GM18502 (cell line): ENCODE results near the gene TDG.

ENCODE experiments used
- ATAC-seq: cut with Tn5 transposase; IDR thresholded peaks from one replicate; pipeline ENCODE4 v1.9.1; 2021; ENCODE audit warnings: mild to moderate bottlenecking; ENCODE audit not compliant: unreplicated experiment, poor library complexity

TDG gene

GRCh38 chr12:103965590-103966504, at the start of gene TDG:
TDG (plus strand) TSS chr12:103965872; CDS start chr12:103966038, 166 bp downstream.
- ATAC-seq: peak; percentile 94

DNA sequence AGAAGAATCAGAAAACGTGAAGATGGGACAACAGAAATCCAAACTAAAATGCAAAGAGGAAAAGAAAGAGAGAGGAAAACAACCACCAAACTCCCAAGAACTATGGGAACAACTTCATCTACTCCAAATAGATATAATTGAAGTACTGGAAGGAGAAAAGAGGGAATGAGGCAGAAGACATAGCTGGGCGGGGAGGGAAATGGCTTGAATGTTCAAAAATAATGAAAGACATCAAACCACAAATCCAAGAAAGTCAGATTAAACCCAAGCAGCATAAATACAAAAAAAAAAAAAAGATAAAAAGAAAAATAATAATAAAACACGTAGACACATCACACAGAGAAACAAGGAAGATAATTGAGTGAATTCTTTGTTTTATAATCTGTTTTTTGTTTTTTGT, 47.8 kb upstream of the TDG start:
- ATAC-seq: no peak

DNA sequence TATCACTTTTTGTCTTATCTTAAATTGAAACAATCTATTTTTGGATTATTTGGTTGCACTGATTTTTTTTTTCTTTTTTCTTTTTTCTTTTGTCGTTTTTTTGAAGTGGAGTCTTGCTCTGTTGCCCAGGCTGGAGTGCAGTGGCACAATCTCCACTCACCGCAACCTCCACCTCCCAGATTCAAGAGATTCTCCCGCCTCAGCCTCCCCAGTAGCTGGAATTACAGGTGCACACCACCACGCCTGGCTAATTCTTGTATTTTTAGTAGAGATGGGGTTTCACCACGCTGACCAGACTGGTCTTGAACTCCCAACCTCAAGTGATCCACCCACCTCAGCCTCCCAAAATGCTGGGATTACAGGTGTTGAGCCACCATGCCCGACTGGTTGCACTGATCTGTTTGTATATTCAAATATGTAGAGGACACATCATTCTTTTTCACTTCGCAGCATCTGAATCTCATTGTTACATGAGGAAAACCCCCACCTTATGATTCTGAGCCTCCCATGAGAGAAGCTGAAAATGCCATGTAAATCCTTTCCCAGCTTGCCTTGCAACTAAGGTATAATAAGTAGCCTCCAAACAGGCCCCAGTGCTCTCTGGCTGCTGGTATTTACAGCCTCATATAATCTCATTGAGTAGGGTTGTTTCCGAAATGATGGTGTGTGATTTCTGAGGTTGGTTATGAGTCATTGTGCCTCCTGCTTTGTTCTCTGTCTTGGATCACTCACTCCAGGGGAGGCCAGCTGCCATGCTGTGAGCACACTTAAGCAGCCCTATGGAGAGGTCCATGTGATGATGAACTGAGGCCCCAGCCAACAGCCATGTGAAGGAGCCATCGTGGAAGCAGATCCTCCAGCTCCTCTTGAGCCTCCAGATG, 40.7 kb upstream of the TDG start:
- ATAC-seq: peak; percentile 51

DNA sequence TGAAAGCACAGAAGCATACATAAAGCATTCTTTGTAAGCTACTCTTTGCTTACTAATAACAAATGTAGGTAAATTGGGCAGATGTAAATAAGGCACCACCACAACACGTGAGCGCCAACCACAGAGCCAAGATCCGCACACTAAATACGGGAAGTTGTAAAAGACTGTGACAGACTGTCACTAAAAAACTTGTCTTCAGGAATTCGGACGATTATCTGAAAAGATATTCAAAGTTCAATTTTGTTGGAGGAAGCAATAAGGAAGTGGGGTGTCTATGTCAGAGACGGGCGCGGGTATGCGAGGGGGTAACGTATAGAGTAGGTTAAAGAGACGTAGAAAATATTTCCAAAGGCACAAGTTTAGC, 37.0 kb upstream of the TDG start:
- peak; percentile 20 for ATAC-seq

DNA sequence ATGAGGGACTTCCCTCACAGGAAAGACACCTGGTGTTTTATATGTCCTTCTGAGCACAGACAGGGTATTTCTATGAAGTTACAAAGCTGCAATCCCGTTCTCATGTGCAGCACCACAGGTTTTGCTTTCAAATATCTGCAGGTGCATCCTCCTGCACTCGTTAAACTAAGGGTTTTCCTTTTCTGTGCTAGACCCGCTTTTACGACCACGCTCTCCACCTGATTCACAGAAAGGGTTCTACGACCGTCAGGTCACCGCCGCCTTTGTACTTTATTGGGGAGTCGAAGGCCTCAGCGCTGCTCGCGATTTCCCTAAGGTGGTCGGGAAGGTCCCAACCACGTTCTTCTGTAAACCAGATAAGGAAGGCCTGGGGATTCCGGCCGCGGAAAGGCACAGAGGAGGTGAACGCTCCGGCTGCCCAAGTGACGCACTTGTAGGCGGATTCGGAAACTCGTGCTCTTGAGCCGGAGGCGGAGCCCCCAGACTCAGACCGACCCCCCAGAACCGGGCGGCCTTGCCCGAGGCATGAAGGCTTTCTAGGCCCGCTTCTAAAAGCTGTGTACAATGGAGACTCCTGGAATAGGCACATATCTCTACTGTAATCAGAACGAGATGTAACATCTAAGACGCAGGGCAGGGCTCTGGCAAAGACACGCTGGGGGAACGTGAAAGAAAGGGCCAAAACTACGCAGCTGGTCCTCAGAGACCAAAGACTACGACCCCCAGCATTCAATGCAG, 36.5 kb upstream of the TDG start:
- ATAC-seq: peak; percentile 17

- no peak for ATAC-seq
Measured at GRCh38 chr12:103929784-103930033, 36.0 kb upstream of the TDG start.

GRCh38 chr12:103930034-103930786, 35.5 kb upstream of the TDG start, which contains the start of gene HSP90B1:
HSP90B1 (plus strand) TSS chr12:103930410; CDS start chr12:103930516, 106 bp downstream.
- peak; percentile 63 for ATAC-seq

DNA sequence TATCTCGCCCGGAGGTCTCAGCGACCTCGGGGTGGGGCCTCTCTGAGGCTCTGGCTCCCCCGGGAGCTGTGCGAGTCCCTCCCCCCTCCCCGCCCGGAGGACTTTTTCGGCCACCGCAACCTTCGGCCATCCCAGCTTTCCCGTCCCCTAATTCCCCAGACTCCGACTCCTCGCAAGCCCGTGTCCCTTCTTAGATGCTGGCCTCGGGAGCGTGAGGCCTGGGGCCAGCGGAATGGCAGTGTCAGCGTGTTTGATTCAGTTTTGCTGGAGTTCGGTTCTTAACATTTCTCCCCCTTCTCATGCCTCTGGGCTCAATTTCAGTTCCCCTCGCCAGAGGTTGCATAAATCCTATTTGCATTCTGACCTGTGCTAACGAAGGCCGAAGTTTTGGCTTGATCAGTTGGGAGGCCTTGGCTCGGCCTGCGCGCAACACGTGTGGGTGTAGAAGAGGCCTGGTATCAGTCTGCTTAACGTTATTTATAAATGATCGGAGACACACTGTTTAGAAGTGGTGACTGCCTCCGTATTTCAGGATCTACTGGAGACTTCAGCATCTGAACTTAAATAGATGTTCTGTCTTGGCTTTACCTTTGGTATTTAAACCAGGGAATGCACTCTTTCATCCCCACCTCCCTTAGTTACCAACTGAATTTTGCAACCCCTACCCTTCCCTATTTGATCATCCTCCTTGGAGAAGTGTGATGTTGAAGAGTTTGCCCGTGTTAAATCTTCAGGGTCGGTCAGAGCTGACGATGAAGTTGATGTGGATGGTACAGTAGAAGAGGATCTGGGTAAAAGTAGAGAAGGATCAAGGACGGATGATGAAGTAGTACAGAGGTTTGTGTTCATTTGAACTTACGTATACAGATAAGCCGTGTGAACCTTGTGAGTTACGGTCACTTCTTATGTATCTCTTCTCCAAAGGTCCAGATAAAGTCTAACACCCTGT, 34.6 kb upstream of the TDG start:
- ATAC-seq: no peak

DNA sequence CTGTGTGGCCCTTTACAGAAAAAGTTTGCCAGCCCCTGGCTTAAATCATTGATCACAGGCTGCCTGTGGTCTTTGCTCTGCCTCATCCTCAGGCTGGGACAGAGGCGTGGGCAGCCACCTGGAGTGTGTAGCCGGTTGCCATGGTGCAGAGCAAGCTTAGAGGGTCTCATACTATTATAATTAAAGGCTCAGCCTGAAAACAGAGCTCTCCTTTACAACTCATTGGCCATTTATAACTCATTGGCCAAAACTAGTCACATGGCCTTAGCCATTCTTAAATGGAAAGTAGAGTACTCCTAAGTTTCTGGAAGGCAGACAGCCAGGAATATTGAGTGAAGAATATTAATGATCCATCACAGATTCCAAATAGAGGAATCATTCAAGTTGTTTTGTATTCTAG, 32.4 kb upstream of the TDG start:
- ATAC-seq: no peak

GRCh38 chr12:103936679-103937078, 29.0 kb upstream of the TDG start:
- no peak for ATAC-seq

DNA sequence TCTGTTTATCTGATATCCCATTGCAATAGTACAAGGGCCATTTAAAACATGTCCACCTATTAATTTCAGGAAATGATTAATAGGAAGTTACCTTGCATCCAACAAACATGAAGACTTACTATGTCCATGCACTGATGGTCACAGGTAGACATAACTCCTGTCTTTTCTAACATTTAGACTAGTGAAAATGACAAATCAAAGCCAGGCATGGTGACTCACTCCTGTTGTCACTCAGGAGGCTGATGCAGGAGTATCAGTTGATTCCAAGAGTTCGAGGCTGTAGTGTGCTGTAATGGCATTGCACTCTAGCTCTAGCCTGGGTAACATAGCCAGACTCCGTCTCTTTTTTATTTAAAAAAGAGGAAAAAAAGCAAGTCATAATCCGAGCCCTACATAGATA, 20.7 kb upstream of the TDG start:
- no peak for ATAC-seq

- ATAC-seq: no peak
Measured at GRCh38 chr12:103947871-103948555, 17.7 kb upstream of the TDG start.

DNA sequence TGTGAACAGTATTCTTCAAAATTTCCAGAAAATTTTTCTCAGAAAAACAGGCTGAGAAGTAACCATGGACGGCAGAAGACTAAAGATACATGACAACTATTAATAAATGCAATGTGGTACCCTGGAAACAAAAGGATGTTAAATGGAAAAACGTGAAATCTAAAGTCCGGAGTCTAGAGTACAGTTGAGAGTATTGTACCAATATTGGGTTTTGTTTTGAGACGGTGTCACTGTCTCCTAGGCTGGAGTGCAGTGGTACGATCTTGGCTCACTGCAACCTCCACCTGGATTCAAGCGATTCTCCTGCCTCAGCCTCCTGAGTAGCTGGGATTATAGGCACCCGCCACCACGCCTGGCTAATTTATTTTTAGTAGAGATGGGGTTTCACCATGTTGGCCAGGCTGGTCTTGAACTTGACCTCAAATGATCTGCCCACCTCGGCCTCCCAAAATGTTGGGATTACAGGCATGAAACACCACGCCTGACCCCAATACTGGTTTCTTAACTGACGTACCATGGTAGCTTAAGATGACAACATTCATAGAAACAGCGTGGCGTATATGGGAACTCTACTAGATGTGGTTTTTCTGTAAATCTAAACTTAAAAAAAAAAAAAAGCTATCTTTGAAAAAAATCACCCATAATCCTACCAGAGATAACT, 16.8 kb upstream of the TDG start:
- no peak for ATAC-seq

- no peak for ATAC-seq
Measured at GRCh38 chr12:103952497-103952896, 13.2 kb upstream of the TDG start.

DNA sequence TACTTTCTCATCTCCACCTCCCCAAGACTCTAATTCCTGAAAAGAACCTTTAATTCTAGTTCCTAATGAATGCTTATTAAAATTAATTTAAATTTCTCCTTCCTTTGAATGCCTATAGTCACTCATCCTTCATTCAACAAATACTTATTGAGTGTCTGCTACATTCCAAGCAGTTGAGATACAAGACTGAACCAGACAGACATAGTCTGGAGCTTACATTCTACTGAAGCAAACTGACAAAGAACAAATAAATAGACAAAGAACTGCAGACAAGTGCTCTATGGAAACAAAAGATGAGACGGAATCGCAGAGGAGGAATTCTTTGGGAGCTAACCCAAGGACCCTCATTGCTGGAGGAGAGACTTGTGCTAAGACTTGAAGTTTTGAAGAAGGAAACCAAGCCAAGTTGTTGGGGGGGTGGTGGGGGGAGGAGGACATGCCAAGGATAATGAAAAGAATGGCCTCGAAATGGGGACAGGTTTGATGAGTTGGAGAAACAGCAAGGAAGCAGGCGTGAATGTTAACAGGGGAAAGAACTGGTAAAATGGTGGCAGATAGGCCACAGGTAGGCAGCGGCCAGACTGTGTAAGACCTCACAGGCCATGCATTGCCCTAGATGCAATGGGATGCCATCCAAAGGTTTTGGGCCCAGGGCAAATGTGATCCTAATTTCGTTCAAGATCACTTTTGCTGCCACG, 9.7 kb upstream of the TDG start:
- ATAC-seq: no peak

DNA sequence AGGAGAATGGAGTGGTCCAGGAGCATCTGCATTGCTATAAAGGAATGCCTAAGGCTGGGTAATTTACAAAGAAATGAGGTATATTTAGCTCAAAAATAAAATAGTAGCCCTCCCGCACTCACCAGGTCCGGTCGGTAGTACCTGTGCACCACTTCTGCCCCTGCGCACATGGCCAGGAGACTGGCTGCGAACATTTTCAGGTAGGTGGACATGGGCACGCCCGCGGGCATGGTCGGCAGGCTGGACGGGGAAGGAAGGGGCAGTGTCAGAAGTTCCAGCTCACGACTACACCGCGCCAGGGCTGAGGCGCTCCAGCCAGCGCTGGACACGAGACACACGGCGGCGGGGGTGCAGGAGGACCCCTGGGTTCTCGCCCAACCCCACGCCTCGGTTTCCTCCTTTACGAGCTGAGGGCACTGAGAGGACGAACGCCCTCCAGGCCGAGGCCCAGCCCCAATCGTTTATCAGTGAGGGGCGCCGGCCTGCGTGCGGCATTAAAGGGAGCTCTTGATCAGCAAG, 9.1 kb upstream of the TDG start:
- peak; percentile 40 for ATAC-seq

DNA sequence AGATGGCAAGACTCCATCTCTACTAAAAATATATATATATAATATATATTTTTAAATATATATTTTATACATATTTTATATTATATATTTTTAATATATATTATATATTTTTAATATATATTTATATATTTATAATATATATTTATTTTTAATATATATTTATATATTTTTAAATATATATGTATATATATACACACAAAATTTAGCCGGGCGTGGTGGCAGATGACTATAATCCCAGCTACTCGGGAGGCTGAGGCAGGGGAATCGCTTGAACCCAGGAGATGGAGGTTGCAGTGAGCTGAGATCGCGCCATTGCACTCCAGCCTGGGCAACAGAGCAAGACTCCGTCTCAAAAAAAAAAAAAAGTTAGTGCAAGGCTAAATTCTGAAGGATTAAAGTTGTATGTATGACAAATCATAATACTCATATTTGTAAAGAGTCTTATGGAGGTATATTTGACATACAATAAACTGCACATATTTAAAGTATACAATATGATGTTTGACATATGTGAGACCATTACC, 7.7 kb upstream of the TDG start:
- ATAC-seq: no peak
